Activated gamma-delta T cell treated with anti-CD3 and anti-CD28 coated beads, Interleukin-2, amount 50 U/mL, for 16 hours (primary cell): ENCODE data around the gene PLG.
"Not testable (repeated sequence)": the region's sequence is repeated elsewhere in the genome, so short reads cannot be mapped to it uniquely, and the experiment has no call there.

Experiments used
- DNase-seq: peaks from one replicate; pipeline ENCODE4 v3.0.0-alpha.2; 2020; ENCODE audit warnings: low read depth

PLG gene

DNA sequence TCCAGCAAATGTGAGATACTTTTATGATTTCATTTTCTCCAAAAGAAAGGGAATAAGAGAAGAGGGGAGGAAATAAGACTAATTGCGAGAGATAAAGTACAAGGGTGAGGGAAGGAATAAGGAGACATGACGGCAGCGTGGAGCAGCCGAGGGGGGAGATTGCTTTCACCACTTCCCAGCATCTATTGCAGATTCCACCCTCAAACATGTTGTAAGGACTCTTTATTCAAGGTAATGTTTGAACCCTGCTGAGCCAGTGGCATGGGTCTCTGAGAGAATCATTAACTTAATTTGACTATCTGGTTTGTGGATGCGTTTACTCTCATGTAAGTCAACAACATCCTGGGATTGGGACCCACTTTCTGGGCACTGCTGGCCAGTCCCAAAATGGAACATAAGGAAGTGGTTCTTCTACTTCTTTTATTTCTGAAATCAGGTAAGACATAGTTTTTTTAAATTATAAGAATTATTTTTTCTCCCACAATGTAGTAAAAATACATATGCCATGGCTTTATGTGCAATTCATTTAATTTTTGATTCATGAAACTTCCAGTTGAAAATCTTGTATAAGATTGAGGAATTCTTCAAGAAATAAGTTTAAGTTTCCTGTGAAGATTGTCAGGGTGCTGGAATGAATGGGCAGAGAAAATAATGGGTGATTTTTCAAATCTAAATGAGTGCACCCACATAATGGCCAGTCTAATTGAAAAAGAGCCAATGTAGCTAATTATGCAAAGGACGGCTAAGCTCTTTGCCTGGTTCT lies at the start of gene PLG:
Gene PLG, plus strand, starts transcription at position 327 of the 763 bp plus-strand sequence. Its CDS starts 61 bp downstream, at position 388.
- DNase-seq = not testable (repeated sequence)

DNA sequence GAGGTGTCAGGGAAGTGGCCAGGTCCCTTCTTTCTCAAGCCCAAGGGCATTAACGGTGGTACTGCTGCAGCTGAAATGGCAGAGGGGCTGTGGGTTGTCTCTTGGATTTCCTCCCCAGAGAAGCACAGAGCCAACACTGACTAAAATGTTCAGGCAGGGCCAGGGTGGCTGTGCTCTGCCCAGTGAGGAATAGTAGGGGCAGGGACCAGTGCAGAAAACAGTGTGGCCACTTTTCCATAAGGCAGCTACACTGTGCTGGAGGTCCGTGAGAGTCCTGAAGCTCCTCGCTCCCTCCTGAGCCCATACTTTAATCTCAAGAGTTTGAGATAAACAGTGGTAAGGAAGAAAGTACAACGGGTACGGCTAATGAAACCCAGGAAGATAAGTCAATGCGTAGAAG lies 42.5 kb upstream of the PLG start:
- DNase-seq = no peak

- DNase-seq = no peak
Observed at GRCh38 chr6:160661216-160661615, 40.8 kb upstream of the PLG start.

- DNase-seq = no peak
Observed at GRCh38 chr6:160662429-160662828, 39.6 kb upstream of the PLG start.

GRCh38 chr6:160662842-160663241 lies 39.2 kb upstream of the PLG start:
- no peak for DNase-seq

DNA sequence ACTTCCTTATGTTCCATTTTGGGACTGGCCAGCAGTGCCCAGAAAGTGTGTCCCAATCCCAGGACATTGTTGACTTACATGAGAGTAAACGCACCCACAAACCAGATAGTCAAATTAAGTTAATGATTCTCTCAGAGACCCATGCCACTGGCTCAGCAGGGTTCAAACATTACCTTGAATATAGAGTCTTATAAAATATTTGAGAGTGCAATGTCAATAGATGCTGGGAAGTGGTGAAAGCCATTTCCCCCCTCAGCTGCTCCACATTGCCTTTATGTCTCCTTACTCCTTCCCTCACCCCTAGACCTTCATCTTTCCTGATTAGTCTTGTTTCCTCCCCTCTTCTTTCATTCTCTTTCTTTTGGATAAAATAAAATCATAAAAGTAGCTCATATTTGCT lies 37.8 kb upstream of the PLG start, which contains the start of gene LPA:
Gene LPA, minus strand, starts transcription at position 78 of the 400 bp plus-strand sequence. Its CDS starts 61 bp downstream, at position 17.
- not testable (repeated sequence) for DNase-seq

- DNase-seq = no peak
Observed at GRCh38 chr6:160667639-160668481, 34.2 kb upstream of the PLG start.

DNA sequence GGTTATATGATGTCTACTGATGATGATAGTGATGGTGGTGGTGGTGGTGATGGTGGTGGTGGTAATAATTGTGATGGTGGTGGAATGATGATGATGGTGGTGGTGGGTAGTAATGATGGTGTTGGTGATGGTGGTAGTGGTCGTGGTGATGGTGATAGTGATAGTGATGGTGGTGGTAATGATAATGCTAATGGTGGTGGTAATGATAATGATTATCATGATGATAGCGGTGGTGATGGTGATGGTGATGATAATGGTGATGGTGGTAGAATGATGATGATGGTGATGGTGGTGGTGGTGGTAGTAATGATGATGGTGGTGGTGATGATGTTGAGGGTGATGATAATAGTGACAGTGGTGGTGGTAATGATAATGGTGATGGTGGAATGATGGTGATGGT lies 33.5 kb upstream of the PLG start:
- DNase-seq = no peak

- DNase-seq = not testable (repeated sequence)
Observed at GRCh38 chr6:160676418-160676817, 25.6 kb upstream of the PLG start.

GRCh38 chr6:160678230-160678629 lies 23.8 kb upstream of the PLG start:
- no peak for DNase-seq

- DNase-seq = no peak
Observed at GRCh38 chr6:160678744-160679401, 23.2 kb upstream of the PLG start.

DNA sequence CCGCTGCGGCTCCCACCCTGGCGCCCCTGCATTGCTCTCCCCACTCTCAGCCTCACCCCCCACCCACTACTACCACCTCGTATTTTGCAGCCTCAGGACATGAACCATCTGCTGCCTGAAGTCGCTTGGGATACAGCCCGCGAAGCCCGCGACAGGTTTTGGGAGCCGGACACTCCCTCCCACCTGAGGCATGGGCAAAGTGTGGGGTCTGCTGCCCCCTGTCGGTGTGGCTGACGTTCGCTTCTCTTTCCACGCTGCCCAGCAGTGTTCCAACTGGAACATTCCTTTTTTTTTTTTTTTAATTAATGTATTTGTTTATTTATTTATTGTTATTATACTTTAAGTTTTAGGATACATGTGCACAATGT lies 22.7 kb upstream of the PLG start:
- DNase-seq = no peak

- DNase-seq = not testable (repeated sequence)
Observed at GRCh38 chr6:160685101-160685761, 16.8 kb upstream of the PLG start.

DNA sequence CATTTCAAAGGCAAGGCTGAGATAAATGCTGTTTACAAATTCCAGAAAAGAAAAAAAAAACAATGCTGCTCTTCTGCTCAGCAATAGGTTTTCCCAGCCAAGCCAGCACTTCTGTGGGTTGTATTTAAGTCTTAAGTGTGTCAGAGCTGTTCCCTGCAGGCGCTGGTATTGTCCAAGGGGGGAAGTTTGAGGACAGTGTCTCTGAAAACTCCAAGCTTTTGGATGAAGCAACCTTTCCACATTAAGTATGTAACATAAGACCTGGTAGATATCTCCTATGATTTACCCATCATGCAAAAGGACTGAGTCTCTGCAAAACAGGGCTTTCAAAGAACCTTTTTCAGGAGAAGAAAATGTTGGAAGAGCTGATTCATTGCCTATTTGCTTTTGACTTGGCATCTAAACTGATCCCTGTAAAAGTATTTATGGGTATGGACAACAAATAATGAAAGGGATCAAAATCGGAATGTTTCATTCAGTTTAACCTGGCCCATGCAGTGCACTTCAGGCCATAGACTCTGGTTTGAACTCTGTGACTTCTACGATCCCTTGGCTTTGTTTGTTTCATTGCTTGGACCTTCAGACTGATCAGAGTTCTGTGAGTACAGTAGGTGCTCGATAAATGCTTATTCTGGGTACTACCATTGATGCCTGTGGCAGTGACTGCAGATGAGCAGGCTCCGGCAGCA lies 16.1 kb upstream of the PLG start:
- DNase-seq = no peak

DNA sequence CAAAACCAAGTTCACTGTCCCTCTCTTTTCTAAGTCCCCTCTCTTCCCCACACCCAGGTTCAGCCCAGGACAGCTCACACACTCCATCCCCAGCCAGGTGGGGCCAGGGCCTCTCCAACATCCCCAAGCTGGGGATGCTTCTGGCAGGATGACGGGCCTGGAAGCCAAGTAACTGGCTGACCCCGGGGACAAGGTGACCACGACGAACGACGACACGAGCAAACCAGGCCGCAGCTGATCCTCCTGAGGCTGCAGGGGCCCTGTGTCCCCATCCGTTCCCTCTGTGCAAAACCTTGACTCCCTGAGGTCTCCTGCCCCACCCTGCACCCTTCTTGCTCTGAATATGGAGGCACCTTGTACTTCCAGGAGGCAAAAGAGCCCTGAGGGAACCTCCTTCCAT lies 11.6 kb upstream of the PLG start:
- DNase-seq = no peak

DNA sequence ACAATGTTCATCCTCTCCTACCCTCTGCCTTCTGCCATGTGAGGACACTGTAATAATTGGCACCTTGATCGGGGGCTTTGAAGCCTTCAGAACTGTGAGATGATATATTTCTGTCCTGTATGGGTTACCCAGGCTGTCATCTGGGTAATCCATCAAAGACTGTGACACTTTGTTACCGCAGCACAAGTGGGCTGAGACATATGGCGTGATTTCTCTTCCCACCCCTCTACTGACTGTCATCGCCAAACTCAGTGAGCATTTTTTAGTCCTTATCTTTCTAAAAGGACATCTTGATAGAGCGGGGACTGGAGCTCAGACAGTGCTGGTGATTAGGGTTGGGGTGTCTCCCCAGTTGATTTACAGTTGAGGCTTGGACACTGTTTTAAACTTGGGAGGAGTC lies 10.4 kb upstream of the PLG start:
- no peak for DNase-seq

GRCh38 chr6:160692369-160692959 lies 9.6 kb upstream of the PLG start:
- no peak for DNase-seq

DNA sequence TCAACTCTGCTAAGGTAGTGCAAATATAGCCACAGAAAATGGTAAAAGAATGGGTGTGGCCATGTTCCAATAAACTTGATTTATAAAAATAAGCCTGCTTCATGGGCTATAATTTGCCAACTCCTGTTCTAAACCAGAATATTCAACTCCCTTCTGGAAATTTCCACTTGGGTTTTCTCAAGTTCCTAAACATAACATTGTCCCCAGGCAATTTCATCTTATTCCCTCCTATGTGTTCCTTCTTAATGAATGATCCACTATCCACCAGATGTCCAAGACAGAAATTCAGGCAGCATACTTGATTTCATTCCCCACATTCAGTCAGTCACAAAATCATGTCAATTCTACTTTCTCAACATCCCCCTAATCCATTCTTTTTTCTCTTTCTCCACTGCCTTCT lies 7.0 kb upstream of the PLG start:
- not testable (repeated sequence) for DNase-seq

GRCh38 chr6:160695622-160696021 lies 6.4 kb upstream of the PLG start:
- not testable (repeated sequence) for DNase-seq

GRCh38 chr6:160696884-160697283 lies 5.2 kb upstream of the PLG start:
- not testable (repeated sequence) for DNase-seq

GRCh38 chr6:160697826-160698225 lies 4.2 kb upstream of the PLG start:
- no peak for DNase-seq
